ENCODE results near the gene KLHDC3. TPM values are rescaled to one million over a fixed set of nuclear protein-coding genes. Genes with fewer than 3 reads are reported as not detected.

The KLHDC3 gene, protein sequence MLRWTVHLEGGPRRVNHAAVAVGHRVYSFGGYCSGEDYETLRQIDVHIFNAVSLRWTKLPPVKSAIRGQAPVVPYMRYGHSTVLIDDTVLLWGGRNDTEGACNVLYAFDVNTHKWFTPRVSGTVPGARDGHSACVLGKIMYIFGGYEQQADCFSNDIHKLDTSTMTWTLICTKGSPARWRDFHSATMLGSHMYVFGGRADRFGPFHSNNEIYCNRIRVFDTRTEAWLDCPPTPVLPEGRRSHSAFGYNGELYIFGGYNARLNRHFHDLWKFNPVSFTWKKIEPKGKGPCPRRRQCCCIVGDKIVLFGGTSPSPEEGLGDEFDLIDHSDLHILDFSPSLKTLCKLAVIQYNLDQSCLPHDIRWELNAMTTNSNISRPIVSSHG
- total RNA-seq = 10 to 100 TPM; 29.7 to 44.6 TPM

DNA sequence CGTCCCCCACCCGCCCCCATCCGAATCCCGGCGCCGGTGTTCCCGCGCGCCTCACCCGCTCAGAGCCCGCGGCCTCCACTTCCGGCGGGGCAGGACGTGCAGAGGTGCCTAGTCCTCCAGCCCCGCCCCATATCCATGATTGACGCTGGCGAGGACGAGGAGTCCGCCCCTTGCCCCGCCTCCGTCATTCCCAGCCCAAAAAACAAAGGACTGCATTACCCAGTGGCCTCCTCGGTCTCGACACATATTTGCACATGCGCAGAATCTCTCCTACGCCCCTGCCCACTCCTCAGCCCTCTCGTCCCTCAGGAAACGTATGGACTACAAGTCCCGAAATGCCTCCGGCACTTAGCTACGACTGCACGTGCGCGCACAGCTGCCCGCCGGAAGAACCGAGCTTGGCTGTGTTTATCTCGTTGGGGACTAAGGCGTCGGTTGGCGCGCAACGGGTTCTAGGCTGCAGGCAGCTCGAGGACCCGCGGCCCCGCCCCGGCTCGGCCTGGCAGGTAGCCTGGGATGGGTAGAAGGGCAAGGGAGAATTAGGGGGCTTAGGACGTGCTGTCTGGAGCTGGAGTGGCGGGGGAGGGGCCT lies at the start of gene KLHDC3, which contains the start of gene MEA1:
Gene KLHDC3, plus strand, starts transcription at position 407 of the 591 bp plus-strand sequence. CDS start 2,944 bp downstream, outside the sequence.
Gene MEA1, minus strand, starts transcription at position 104 of the 591 bp plus-strand sequence. CDS start 133 bp downstream, outside the sequence.
- Histone ChIP-seq H3K36me3 (replicated peaks in 1 of 2; ENCODE audit: insufficient read depth in 1 of 2, low read depth in 2 of 2) (peaks cover 0 to 4% of the 10 kb centered on the region in 2 donors), H3K9me3 (no peaks in the 10 kb centered on the region), H3K27ac (peak within 1 kb of the TSS in 3 of 4 donors; percentile 53 to 78 (median 61)), H3K4me1 (peaks cover 45% of the 10 kb centered on the region), H3K4me3 (peak within 1 kb of the TSS; percentile 59 to 74), H3K27me3 (no peaks in the 10 kb centered on the region)
- DNase-seq (peak; percentile 99 to 100 (median 100)), ATAC-seq (peak; percentile 99)
- 0% methylated on average over 17 to 44 of the region's 51 CpGs for WGBS, 2 donors
- intact Hi-C loops (cut with DNase I) = no loop called here
- TF ChIP-seq CTCF (IDR thresholded peaks at IDR 0.05) (no peak), POLR2A (IDR thresholded peaks at IDR 0.05) (peak in 2 of 3 donors; percentile 58 to 59)

GRCh38 chr6:42966571-42966970 lies 47.5 kb upstream of the KLHDC3 start:
- TF ChIP-seq POLR2A (IDR thresholded peaks at IDR 0.05) (peak in 1 of 3 donors; percentile 20), CTCF (IDR thresholded peaks at IDR 0.05) (no peak)
- peak in 3 of 4 donors; percentile 11 to 33 (median 28) for DNase-seq
- no peaks in the 10 kb centered on the region for H3K27me3 ChIP-seq
- peaks cover 41% of the 10 kb centered on the region for H3K4me1 ChIP-seq
- WGBS, 2 donors = 76 to 82% methylated on average over 7 of the region's 7 CpGs
- H3K27ac ChIP-seq = peak overlapping the region in 2 of 4 donors; percentile 21 to 62
- peaks cover 9 to 12% of the 10 kb centered on the region in 2 donors for H3K36me3 ChIP-seq (replicated peaks in 1 of 2; ENCODE audit: insufficient read depth in 1 of 2, low read depth in 2 of 2)
- intact Hi-C loops (cut with DNase I) = no loop called here
- no peaks in the 10 kb centered on the region for H3K9me3 ChIP-seq
- ATAC-seq = no peak
- no peak overlapping the region for H3K4me3 ChIP-seq

GRCh38 chr6:42967228-42967627 lies 46.8 kb upstream of the KLHDC3 start:
- WGBS, 2 donors = 93 to 97% methylated on average over 11 of the region's 11 CpGs

DNA sequence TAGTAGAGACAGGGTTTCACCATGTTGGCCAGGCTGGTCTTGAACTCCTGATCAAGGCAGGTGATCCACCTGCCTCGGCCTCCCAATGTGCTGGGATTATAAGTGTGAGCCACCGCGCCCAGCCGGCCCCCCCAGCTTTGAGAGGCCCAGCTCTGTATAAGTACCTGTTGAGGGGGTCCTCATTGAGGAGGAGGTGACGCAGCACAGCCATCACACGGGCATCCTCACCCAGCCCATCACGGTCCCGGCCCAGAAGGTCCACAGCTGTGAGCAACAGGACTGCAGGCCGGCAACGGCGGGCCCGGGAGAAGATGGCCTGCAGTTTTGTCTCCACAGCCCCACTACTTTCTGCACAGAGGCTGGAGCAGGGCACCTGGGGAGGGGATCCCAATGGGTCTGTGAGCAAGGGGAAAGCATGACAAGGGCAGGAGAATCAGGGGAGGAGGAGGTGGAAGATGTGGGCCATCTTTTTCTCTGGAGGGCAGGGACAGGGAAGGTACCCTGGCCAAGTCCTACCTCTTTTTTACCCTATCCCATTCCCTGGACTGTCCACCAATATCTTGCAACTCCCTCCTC lies 45.8 kb upstream of the KLHDC3 start:
- 86 to 90% methylated on average over 9 to 12 of the region's 12 CpGs for WGBS, 2 donors
- DNase-seq = peak in 3 of 4 donors; percentile 11 to 61 (median 49)
- Histone ChIP-seq H3K27ac (peak overlapping the region in 1 of 4 donors; percentile 53), H3K36me3 (replicated peaks in 1 of 2; ENCODE audit: insufficient read depth in 1 of 2, low read depth in 2 of 2) (peaks cover 9 to 12% of the 10 kb centered on the region in 2 donors), H3K27me3 (no peaks in the 10 kb centered on the region), H3K4me3 (no peak overlapping the region), H3K4me1 (peaks cover 28% of the 10 kb centered on the region), H3K9me3 (no peaks in the 10 kb centered on the region)
- intact Hi-C loops (cut with DNase I) = no loop called here
- TF ChIP-seq CTCF (IDR thresholded peaks at IDR 0.05) (no peak), POLR2A (IDR thresholded peaks at IDR 0.05) (peak in 2 of 3 donors; percentile 8 to 50)
- ATAC-seq = peak; percentile 24

More at GRCh38 chr6:42967228-42967627, 46.8 kb upstream of the KLHDC3 start:
- peaks cover 9 to 12% of the 10 kb centered on the region in 2 donors for H3K36me3 ChIP-seq (replicated peaks in 1 of 2; ENCODE audit: insufficient read depth in 1 of 2, low read depth in 2 of 2)
- TF ChIP-seq CTCF (IDR thresholded peaks at IDR 0.05) = no peak
- peak in 2 of 3 donors; percentile 20 to 50 for TF ChIP-seq POLR2A (IDR thresholded peaks at IDR 0.05)
- no peaks in the 10 kb centered on the region for H3K27me3 ChIP-seq
- intact Hi-C loops (cut with DNase I) = no loop called here
- peak overlapping the region in 1 of 4 donors; percentile 55 for H3K27ac ChIP-seq
- peaks cover 34% of the 10 kb centered on the region for H3K4me1 ChIP-seq
- H3K9me3 ChIP-seq = no peaks in the 10 kb centered on the region
- peak in 3 of 4 donors; percentile 14 to 59 (median 55) for DNase-seq
- H3K4me3 ChIP-seq = no peak overlapping the region
- peak; percentile 4 for ATAC-seq

All from body of pancreas (tissue), 4 donors.